Body of pancreas (tissue), 4 donors: ENCODE results near the gene GRIA3. TPM values are rescaled to one million over a fixed set of nuclear protein-coding genes. Genes with fewer than 3 reads are reported as not detected.

Experiments
- ATAC-seq: fragments of 150-250 bp; one replicate; pipeline ENCODE4 v1.9.1; 2016
- DNase-seq, 4 donors: peaks; one replicate each; pipeline ENCODE4 v3.0.0-alpha.2; 2019
- H3K27ac ChIP-seq, 4 donors: fragments of 200-600 bp; sonication (generic); 1 replicate in 3 of 4; 2 replicates in 1 of 4; pipeline versions ENCODE4 v1.5.1 to v1.6.1; 2016 to 2019; ENCODE audit warnings: mild to moderate bottlenecking in 1 of 4, mixed read lengths in 1 of 4, moderate library complexity in 1 of 4
- H3K27me3 ChIP-seq, 2 donors: fragments of 200-600 bp; sonication (generic); one replicate each; pipeline ENCODE4 v1.6.0; 2016; ENCODE audit warnings: mild to moderate bottlenecking in 1 of 2
- H3K36me3 ChIP-seq, 2 donors: fragments of 200-600 bp; sonication (generic); replicated peaks in 1 of 2; 2 replicates each; pipeline ENCODE4 v1.5.1; 2016; ENCODE audit warnings: low read depth in 2 of 2; ENCODE audit not compliant: insufficient read depth in 1 of 2
- H3K4me1 ChIP-seq: fragments of 200-600 bp; sonication (generic); one replicate; pipeline ENCODE4 v1.6.0; 2016
- H3K4me3 ChIP-seq, 2 donors: fragments of 200-600 bp; sonication (generic); 1 replicate in 1 of 2; 2 replicates in 1 of 2; pipeline ENCODE4 v1.5.1; 2016 to 2019
- H3K9me3 ChIP-seq, 3 donors: fragments of 200-600 bp; sonication (generic); 1 replicate in 2 of 3; 2 replicates in 1 of 3; pipeline ENCODE4 v1.5.1; 2016
- POLR2A ChIP-seq, 3 donors: fragments of 450-650 bp; IDR thresholded peaks; one replicate each; pipeline ENCODE4 v1.6.1; 2016; ENCODE audit warnings: antibody characterized with exemption in 3 of 3, mild to moderate bottlenecking in 2 of 3
- WGBS, 2 donors: methylation state at CpG; one replicate each; pipeline ENCODE4 v1.1.5; 2017; 5-methylcytosine and 5-hydroxymethylcytosine counted together
- intact Hi-C: fragments of 100-400 bp; cut with DNase I; formaldehyde crosslinking; loops from one replicate; pipeline ENCODE4 v1.15.1; 2023
- total RNA-seq, 2 donors: library from RNA; depleted of rRNA; stranded (reverse); fragments of >200 nt; gene quantifications; one replicate each; pipeline ENCODE4 v1.1.0, GENCODE V29; 2016
- TF ChIP-seq, protein P1 (sequence below), 7 experiments: fragments of 450-650 bp in 4 of 7; fragments of 200-600 bp in 3 of 7; sonication (generic) in 3 of 7; IDR thresholded peaks; one replicate each; pipeline ENCODE4 v1.5.1; 2016 to 2019; ENCODE audit warnings: antibody characterized with exemption in 7 of 7

Gene GRIA3
- under 1 TPM; 0.52 to 0.99 TPM for total RNA-seq

GRCh38 chrX:123184219-123184865, at the start of gene GRIA3:
GRIA3 (plus strand) TSS chrX:123184278; CDS start chrX:123184536, 258 bp downstream.
- no peaks in the 10 kb centered on the region for H3K36me3 ChIP-seq
- H3K4me1 ChIP-seq = peaks cover 11% of the 10 kb centered on the region
- ATAC-seq (no peak), DNase-seq (no peak)
- WGBS, 2 donors = 3 to 5% methylated on average over 18 to 21 of the region's 33 CpGs
- no peak within 1 kb of the TSS for H3K27ac ChIP-seq
- H3K27me3 ChIP-seq = no peaks in the 10 kb centered on the region
- no peaks in the 10 kb centered on the region for H3K9me3 ChIP-seq
- intact Hi-C loops = no loop called here
- TF ChIP-seq POLR2A (IDR thresholded peaks at IDR 0.05) = no peak
- TF ChIP-seq, protein P1, sequence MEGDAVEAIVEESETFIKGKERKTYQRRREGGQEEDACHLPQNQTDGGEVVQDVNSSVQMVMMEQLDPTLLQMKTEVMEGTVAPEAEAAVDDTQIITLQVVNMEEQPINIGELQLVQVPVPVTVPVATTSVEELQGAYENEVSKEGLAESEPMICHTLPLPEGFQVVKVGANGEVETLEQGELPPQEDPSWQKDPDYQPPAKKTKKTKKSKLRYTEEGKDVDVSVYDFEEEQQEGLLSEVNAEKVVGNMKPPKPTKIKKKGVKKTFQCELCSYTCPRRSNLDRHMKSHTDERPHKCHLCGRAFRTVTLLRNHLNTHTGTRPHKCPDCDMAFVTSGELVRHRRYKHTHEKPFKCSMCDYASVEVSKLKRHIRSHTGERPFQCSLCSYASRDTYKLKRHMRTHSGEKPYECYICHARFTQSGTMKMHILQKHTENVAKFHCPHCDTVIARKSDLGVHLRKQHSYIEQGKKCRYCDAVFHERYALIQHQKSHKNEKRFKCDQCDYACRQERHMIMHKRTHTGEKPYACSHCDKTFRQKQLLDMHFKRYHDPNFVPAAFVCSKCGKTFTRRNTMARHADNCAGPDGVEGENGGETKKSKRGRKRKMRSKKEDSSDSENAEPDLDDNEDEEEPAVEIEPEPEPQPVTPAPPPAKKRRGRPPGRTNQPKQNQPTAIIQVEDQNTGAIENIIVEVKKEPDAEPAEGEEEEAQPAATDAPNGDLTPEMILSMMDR (IDR thresholded peaks at IDR 0.05) = no peak
- no peak within 1 kb of the TSS for H3K4me3 ChIP-seq

DNA sequence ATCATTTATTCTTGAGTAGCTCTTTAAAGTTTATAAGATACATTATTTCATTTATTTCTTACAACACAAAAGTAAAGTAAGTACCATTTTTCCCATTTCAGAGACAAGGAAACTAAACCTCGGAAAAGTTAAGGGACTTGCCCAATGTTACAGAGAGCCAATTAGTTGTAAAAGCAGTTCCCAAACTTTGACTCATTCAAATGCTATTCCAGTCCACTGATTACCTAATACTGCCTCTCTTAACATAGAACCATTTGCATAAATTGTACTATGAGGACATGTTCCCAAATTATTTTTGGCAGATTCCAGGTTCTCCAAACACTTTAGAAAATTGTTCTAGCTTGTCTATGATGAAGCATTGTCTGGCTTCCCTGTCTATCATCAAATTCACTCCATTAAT, 45.6 kb upstream of the GRIA3 start:
- 68 to 70% methylated on average over 1 of the region's 1 CpG for WGBS, 2 donors
- ATAC-seq = no peak
- H3K27ac ChIP-seq = no peak overlapping the region
- DNase-seq = no peak
- no peak overlapping the region for H3K4me3 ChIP-seq
- no peaks in the 10 kb centered on the region for H3K9me3 ChIP-seq
- H3K4me1 ChIP-seq = no peaks in the 10 kb centered on the region
- intact Hi-C loops = no loop called here
- H3K27me3 ChIP-seq = no peaks in the 10 kb centered on the region
- H3K36me3 ChIP-seq = no peaks in the 10 kb centered on the region
- TF ChIP-seq, protein P1 (IDR thresholded peaks at IDR 0.05) = no peak
- no peak for TF ChIP-seq POLR2A (IDR thresholded peaks at IDR 0.05)

DNA sequence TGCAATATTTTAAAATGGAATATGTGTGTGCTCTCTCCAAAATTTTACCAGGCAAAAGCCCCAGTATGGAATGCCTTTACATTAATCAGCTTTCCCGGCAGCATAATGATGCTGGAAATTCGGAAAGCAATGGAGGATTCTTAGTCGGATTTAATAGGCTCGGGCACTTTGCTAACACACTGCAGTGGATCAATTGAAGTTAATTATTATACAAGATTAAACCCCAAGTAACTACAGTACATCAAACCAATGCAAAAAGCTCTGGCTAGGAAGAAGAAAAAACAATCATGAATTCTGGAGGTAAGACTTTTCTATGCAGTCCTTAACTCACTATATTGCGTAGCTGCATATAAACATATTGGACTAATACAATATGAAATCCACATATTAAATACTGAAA, 43.6 kb upstream of the GRIA3 start:
- TF ChIP-seq, protein P1 (IDR thresholded peaks at IDR 0.05) = no peak
- Histone ChIP-seq H3K36me3 (no peaks in the 10 kb centered on the region), H3K27ac (no peak overlapping the region), H3K4me1 (no peaks in the 10 kb centered on the region), H3K4me3 (no peak overlapping the region), H3K9me3 (no peaks in the 10 kb centered on the region), H3K27me3 (no peaks in the 10 kb centered on the region)
- ATAC-seq (no peak), DNase-seq (no peak)
- WGBS, 2 donors = 20 to 24% methylated on average over 5 of the region's 5 CpGs
- intact Hi-C loops = no loop called here

DNA sequence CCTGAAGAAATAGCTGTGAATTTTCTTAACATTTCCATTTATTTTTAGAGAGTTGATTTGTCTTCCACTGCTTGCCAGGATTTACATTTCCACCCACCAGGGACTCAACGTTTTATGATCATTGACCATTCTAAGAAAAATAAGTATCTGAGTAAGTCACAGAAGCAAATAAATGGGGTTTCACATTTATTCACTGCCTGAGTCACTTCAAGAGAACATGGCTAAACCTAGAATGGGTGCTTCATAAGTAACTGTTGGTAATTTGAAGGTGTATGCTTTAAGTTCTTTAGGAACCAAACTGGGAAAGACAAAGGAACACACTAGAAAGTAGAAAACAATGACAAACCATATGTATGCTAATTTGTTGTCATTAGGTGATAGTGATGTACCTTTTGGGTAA, 43.2 kb upstream of the GRIA3 start:
- DNase-seq (no peak), ATAC-seq (no peak)
- 7 to 18% methylated on average over 1 of the region's 1 CpG for WGBS, 2 donors
- Histone ChIP-seq H3K27me3 (no peaks in the 10 kb centered on the region), H3K36me3 (no peaks in the 10 kb centered on the region), H3K4me3 (no peak overlapping the region), H3K4me1 (no peaks in the 10 kb centered on the region), H3K27ac (no peak overlapping the region), H3K9me3 (no peaks in the 10 kb centered on the region)
- no peak for TF ChIP-seq POLR2A (IDR thresholded peaks at IDR 0.05)
- TF ChIP-seq, protein P1 (IDR thresholded peaks at IDR 0.05) = no peak
- intact Hi-C loops = no loop called here

GRCh38 chrX:123153846-123154335, 30.2 kb upstream of the GRIA3 start:
- H3K9me3 ChIP-seq = no peaks in the 10 kb centered on the region
- intact Hi-C loops = no loop called here
- no peak overlapping the region for H3K4me3 ChIP-seq
- TF ChIP-seq POLR2A (IDR thresholded peaks at IDR 0.05) = no peak
- TF ChIP-seq, protein P1 (IDR thresholded peaks at IDR 0.05) = no peak
- ATAC-seq = no peak
- H3K27me3 ChIP-seq = no peaks in the 10 kb centered on the region
- WGBS, 2 donors = 61 to 72% methylated on average over 5 to 7 of the region's 7 CpGs
- H3K4me1 ChIP-seq = no peaks in the 10 kb centered on the region
- DNase-seq = no peak
- H3K36me3 ChIP-seq = no peaks in the 10 kb centered on the region
- H3K27ac ChIP-seq = no peak overlapping the region
